KMS-11 (cell line): ENCODE measurements around the gene SARS1.

Experiments used
- H2AFZ ChIP-seq: fragments of 200-600 bp; sonication (generic); 2 replicates; pipeline ENCODE4 v1.6.1; 2016; ENCODE audit warnings: antibody characterized with exemption, mixed run types, low read depth
- H3K27ac ChIP-seq: fragments of 200-600 bp; sonication (generic); 2 replicates; pipeline ENCODE4 v1.6.1; 2016; ENCODE audit warnings: mild to moderate bottlenecking, mixed run types
- H3K27me3 ChIP-seq: fragments of 200-600 bp; sonication (generic); 2 replicates; pipeline ENCODE4 v1.6.1; 2017; ENCODE audit warnings: mild to moderate bottlenecking, low read depth, mixed run types, moderate library complexity; ENCODE audit not compliant: insufficient read depth
- H3K36me3 ChIP-seq: fragments of 200-600 bp; sonication (generic); 2 replicates; pipeline ENCODE4 v1.6.1; 2017; ENCODE audit warnings: mild to moderate bottlenecking, mixed run types; ENCODE audit not compliant: insufficient read depth
- H3K4me1 ChIP-seq: fragments of 200-600 bp; sonication (generic); 2 replicates; pipeline ENCODE4 v1.6.1; 2016; ENCODE audit warnings: mild to moderate bottlenecking, low read depth, mixed run types; ENCODE audit not compliant: poor library complexity, severe bottlenecking
- H3K4me2 ChIP-seq: fragments of 200-600 bp; sonication (generic); 2 replicates; pipeline ENCODE4 v1.7.0; 2016; ENCODE audit warnings: mild to moderate bottlenecking, mixed run types
- H3K4me3 ChIP-seq: fragments of 200-600 bp; sonication (generic); IDR thresholded peaks from 2 replicates; pipeline ENCODE4 v1.6.1; 2017; ENCODE audit warnings: low read depth, low read length, mixed read lengths; ENCODE audit not compliant: insufficient read depth
- H3K79me2 ChIP-seq: fragments of 200-600 bp; sonication (generic); 2 replicates; pipeline ENCODE4 v1.6.1; 2016; ENCODE audit warnings: low read depth, mixed run types; ENCODE audit not compliant: insufficient read depth
- H3K9ac ChIP-seq: fragments of 200-600 bp; sonication (generic); 2 replicates; pipeline ENCODE4 v1.6.1; 2016; ENCODE audit warnings: mild to moderate bottlenecking, mixed run types
- H4K20me1 ChIP-seq: fragments of 200-600 bp; sonication (generic); 2 replicates; pipeline ENCODE4 v1.6.1; 2016; ENCODE audit warnings: mild to moderate bottlenecking, mixed run types; ENCODE audit not compliant: insufficient read depth
- TF ChIP-seq, protein P1 (sequence below): fragments of 200-600 bp; sonication (generic); conservative IDR thresholded peaks from 2 replicates; pipeline ENCODE4 v1.6.1; 2017; ENCODE audit warnings: low read depth, mild to moderate bottlenecking, antibody characterized with exemption, low read length, moderate library complexity, mixed read lengths

The SARS1 gene

GRCh38 chr1:109274533-109275476 is 61.1 kb downstream of the SARS1 start:
- Histone ChIP-seq H3K4me3 (no peak overlapping the region), H3K4me2 (no peak overlapping the region), H3K36me3 (no peaks in the 10 kb centered on the region), H3K27ac (no peak overlapping the region), H3K9ac (no peak overlapping the region), H3K79me2 (no peaks in the 10 kb centered on the region), H3K27me3 (no peaks in the 10 kb centered on the region), H2AFZ (no peak overlapping the region), H4K20me1 (no peaks in the 10 kb centered on the region), H3K4me1 (peaks cover 20% of the 10 kb centered on the region)
- TF ChIP-seq, protein P1, sequence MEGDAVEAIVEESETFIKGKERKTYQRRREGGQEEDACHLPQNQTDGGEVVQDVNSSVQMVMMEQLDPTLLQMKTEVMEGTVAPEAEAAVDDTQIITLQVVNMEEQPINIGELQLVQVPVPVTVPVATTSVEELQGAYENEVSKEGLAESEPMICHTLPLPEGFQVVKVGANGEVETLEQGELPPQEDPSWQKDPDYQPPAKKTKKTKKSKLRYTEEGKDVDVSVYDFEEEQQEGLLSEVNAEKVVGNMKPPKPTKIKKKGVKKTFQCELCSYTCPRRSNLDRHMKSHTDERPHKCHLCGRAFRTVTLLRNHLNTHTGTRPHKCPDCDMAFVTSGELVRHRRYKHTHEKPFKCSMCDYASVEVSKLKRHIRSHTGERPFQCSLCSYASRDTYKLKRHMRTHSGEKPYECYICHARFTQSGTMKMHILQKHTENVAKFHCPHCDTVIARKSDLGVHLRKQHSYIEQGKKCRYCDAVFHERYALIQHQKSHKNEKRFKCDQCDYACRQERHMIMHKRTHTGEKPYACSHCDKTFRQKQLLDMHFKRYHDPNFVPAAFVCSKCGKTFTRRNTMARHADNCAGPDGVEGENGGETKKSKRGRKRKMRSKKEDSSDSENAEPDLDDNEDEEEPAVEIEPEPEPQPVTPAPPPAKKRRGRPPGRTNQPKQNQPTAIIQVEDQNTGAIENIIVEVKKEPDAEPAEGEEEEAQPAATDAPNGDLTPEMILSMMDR, result no peak

GRCh38 chr1:109275706-109276345 is 62.1 kb downstream of the SARS1 start:
- no peak overlapping the region for H3K9ac ChIP-seq
- H4K20me1 ChIP-seq, result no peaks in the 10 kb centered on the region
- no peak overlapping the region for H3K4me2 ChIP-seq
- no peak overlapping the region for H3K4me3 ChIP-seq
- TF ChIP-seq, protein P1, result no peak
- no peaks in the 10 kb centered on the region for H3K27me3 ChIP-seq
- no peak overlapping the region for H2AFZ ChIP-seq
- no peaks in the 10 kb centered on the region for H3K36me3 ChIP-seq
- H3K4me1 ChIP-seq, result peaks cover 20% of the 10 kb centered on the region
- no peaks in the 10 kb centered on the region for H3K79me2 ChIP-seq
- H3K27ac ChIP-seq, result no peak overlapping the region

DNA sequence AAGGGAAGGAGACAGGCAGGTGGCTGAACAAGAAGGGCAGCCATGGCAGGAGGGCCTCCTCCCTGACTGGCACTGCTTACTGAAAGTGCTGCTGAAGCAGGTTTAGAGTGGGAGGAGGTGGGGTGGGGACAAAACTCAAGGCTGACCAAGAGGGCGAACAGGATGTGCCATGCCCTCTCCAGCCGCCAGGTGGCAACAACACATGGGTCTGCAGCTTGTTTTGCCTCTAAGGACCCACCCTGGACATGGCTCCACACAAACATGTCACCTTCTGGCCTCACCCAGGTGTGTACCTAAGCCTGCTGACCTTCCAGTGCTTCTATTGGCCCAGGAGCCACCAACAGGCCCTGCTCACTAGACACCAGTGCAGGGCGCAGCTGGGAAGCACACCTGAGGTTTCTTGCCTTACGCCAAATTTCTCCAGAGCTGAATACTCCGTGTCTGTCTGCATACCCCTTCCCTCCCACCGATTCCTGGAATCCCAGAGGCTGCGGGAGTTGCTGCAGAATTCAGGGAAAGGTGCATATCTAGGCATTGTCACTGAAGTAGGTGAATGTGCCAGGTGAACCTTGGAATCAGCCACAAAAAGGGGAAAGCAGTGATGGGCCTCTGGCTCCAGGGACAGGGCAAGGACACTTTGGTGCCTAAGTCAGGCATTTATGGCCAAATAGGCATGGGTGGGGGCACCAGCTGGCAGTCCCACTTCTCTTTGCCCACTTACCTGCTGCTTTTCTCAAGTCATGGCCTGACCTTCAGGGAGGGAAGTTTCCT is 63.9 kb downstream of the SARS1 start:
- H3K27ac ChIP-seq, result peak overlapping the region; percentile 65
- H2AFZ ChIP-seq, result peak overlapping the region; percentile 57
- peaks cover 32% of the 10 kb centered on the region for H3K4me1 ChIP-seq
- H3K79me2 ChIP-seq, result no peaks in the 10 kb centered on the region
- H3K4me2 ChIP-seq, result peak overlapping the region; percentile 76
- peak overlapping the region; percentile 18; the same call in 1 of the 2 replicates for H3K9ac ChIP-seq
- peak overlapping the region; percentile 65 for H3K4me3 ChIP-seq
- no peaks in the 10 kb centered on the region for H3K36me3 ChIP-seq
- H4K20me1 ChIP-seq, result no peaks in the 10 kb centered on the region
- TF ChIP-seq, protein P1, result peak; percentile 100
- no peaks in the 10 kb centered on the region for H3K27me3 ChIP-seq

GRCh38 chr1:109279615-109280278 is 66.0 kb downstream of the SARS1 start:
- Histone ChIP-seq H3K27ac (no peak overlapping the region), H3K4me1 (peaks cover 42% of the 10 kb centered on the region), H2AFZ (no peak overlapping the region), H3K36me3 (no peaks in the 10 kb centered on the region), H3K79me2 (no peaks in the 10 kb centered on the region), H3K9ac (no peak overlapping the region), H4K20me1 (no peaks in the 10 kb centered on the region), H3K4me3 (no peak overlapping the region), H3K27me3 (no peaks in the 10 kb centered on the region), H3K4me2 (no peak overlapping the region)
- TF ChIP-seq, protein P1, result no peak
